IMR-90 (cell line): ENCODE measurements around the gene ADARB2. TPM values are rescaled to one million over a fixed set of nuclear protein-coding genes. Genes with fewer than 3 reads are reported as not detected.
"Not testable (repeated sequence)": the region's sequence is repeated elsewhere in the genome, so short reads cannot be mapped to it uniquely, and the experiment has no call there.

Experiments used
- ATAC-seq: fragments of 200-7000 bp; cut with Tn5 transposase; 2 replicates; pipeline ENCODE4 v1.9.1; 2020; ENCODE audit warnings: low read depth, mild to moderate bottlenecking, moderate library complexity
- BruUV-seq: library from RNA; stranded (reverse); fragments of 400-500 nt; replicated peaks from 2 replicates; lab custom pipeline; 2021; lab: Mats Ljungman, UMichigan
- CTCF ChIA-PET: fragments of 300-600 bp; formaldehyde crosslinking; extraction: SDS; loops from one replicate; lab custom pipeline; 2021; ENCODE audit warnings: antibody characterized with exemption; lab: Yijun Ruan, JAX
- POLR2A ChIA-PET: fragments of 300-600 bp; sonication (Branson Sonifier 250); formaldehyde crosslinking; loops from one replicate; lab custom pipeline; 2022; ENCODE audit warnings: antibody characterized with exemption; ENCODE audit not compliant: unreplicated experiment; lab: Charles Lee
- DNase-seq: peaks from one replicate; pipeline ENCODE4 v3.0.0; 2013
- H2AFZ ChIP-seq: replicated peaks from 2 replicates; pipeline ENCODE3; 2013; ENCODE audit warnings: low read length, mild to moderate bottlenecking; ENCODE audit not compliant: poor library complexity
- H2AK5ac ChIP-seq: 2 replicates; pipeline ENCODE4 v1.6.1; 2013; ENCODE audit warnings: low read depth, low read length, inconsistent platforms
- H2AK9ac ChIP-seq: replicated peaks from 2 replicates; pipeline ENCODE3; 2013; ENCODE audit warnings: mild to moderate bottlenecking, low read depth, low read length, moderate library complexity; ENCODE audit not compliant: poor library complexity
- H2BK120ac ChIP-seq: 2 replicates; pipeline ENCODE4 v1.6.1; 2013; ENCODE audit warnings: low read depth, low read length, inconsistent platforms
- H2BK15ac ChIP-seq: 3 replicates; pipeline ENCODE4 v1.6.1; 2013; ENCODE audit warnings: low read depth, low read length, inconsistent platforms
- H2BK20ac ChIP-seq: 2 replicates; pipeline ENCODE4 v1.6.1; 2013; ENCODE audit warnings: low read depth, mild to moderate bottlenecking, inconsistent platforms, low read length, moderate library complexity
- H2BK5ac ChIP-seq: 2 replicates; pipeline ENCODE4 v1.6.1; 2013; ENCODE audit warnings: mild to moderate bottlenecking, low read depth, low read length, inconsistent platforms; ENCODE audit not compliant: poor library complexity, severe bottlenecking
- H3K14ac ChIP-seq: replicated peaks from 2 replicates; pipeline ENCODE4 v1.6.1; 2013; ENCODE audit warnings: low read depth, low read length, inconsistent platforms
- H3K18ac ChIP-seq: 2 replicates; pipeline ENCODE4 v1.6.1; 2013; ENCODE audit warnings: low read depth, low read length, control low read depth
- H3K23ac ChIP-seq: 2 replicates; pipeline ENCODE4 v1.6.1; 2013; ENCODE audit warnings: low read depth, low read length, inconsistent platforms
- H3K27ac ChIP-seq: 2 replicates; pipeline ENCODE4 v1.5.1; 2013; ENCODE audit warnings: mild to moderate bottlenecking, control low read depth, low read length; ENCODE audit not compliant: insufficient read depth
- H3K27me3 ChIP-seq: 2 replicates; pipeline ENCODE4 v1.6.1; 2013; ENCODE audit warnings: low read length; ENCODE audit not compliant: control insufficient read depth, insufficient read depth
- H3K36me3 ChIP-seq: 2 replicates; pipeline ENCODE4 v1.6.1; 2013; ENCODE audit warnings: low read length, mixed read lengths; ENCODE audit not compliant: control insufficient read depth, insufficient read depth
- H3K4ac ChIP-seq: 2 replicates; pipeline ENCODE4 v1.6.1; 2013; ENCODE audit warnings: low read depth, low read length, inconsistent platforms
- H3K4me1 ChIP-seq: 2 replicates; pipeline ENCODE4 v1.6.1; 2013; ENCODE audit warnings: low read length, mixed read lengths; ENCODE audit not compliant: control insufficient read depth, insufficient read depth
- H3K4me2 ChIP-seq: 2 replicates; pipeline ENCODE4 v1.6.1; 2013; ENCODE audit warnings: low read depth, mild to moderate bottlenecking, control low read depth, low read length, moderate library complexity
- H3K4me3 ChIP-seq: 2 replicates; pipeline ENCODE4 v1.5.1; 2013; ENCODE audit warnings: low read depth, mild to moderate bottlenecking, control low read depth, low read length, moderate library complexity; ENCODE audit not compliant: insufficient read depth
- H3K56ac ChIP-seq: 2 replicates; pipeline ENCODE4 v1.6.1; 2013; ENCODE audit warnings: low read length, inconsistent platforms; ENCODE audit not compliant: insufficient read depth; ENCODE audit errors: extremely low read depth
- H3K79me1 ChIP-seq, 2 experiments: 2 replicates each; pipeline ENCODE4 v1.6.1; 2013; ENCODE audit warnings: low read length in 2 of 2, inconsistent platforms in 1 of 2, low read depth in 1 of 2
- H3K9ac ChIP-seq: 2 replicates; pipeline ENCODE4 v1.6.1; 2013; ENCODE audit warnings: low read depth, low read length, control low read depth
- H3K9me1 ChIP-seq: 2 replicates; pipeline ENCODE4 v1.6.1; 2013; ENCODE audit warnings: low read length, inconsistent platforms; ENCODE audit not compliant: insufficient read depth
- H3K9me3 ChIP-seq: 2 replicates; pipeline ENCODE4 v1.6.1; 2013; ENCODE audit warnings: low read length; ENCODE audit not compliant: control insufficient read depth, insufficient read depth
- H4K20me1 ChIP-seq: 2 replicates; pipeline ENCODE4 v1.6.1; 2013; ENCODE audit warnings: low read length, inconsistent platforms; ENCODE audit not compliant: insufficient read depth
- H4K5ac ChIP-seq: 2 replicates; pipeline ENCODE4 v1.6.1; 2013; ENCODE audit warnings: mild to moderate bottlenecking, low read depth, low read length, control low read depth
- H4K8ac ChIP-seq, 2 experiments: 2 replicates each; pipeline ENCODE4 v1.6.1; 2013; ENCODE audit warnings: low read depth in 2 of 2, low read length in 2 of 2, control low read depth in 1 of 2, inconsistent platforms in 1 of 2
- H4K91ac ChIP-seq: 2 replicates; pipeline ENCODE4 v1.6.1; 2013; ENCODE audit warnings: low read depth, low read length, inconsistent platforms; ENCODE audit not compliant: insufficient read depth
- MAFK ChIP-seq: IDR thresholded peaks from 2 replicates; pipeline ENCODE4 v1.6.1; 2012; ENCODE audit warnings: low read depth, low read length, improper control_type of control experiment
- WGBS, 2 experiments: methylation state at CpG; one replicate each; pipeline versions ENCODE4 v1.1.5 to v1.1.7; 2013; ENCODE audit warnings: missing lambda C conversion rate in 2 of 2; ENCODE audit not compliant: insufficient read length in 1 of 2; ENCODE audit errors: extremely low coverage in 2 of 2; 5-methylcytosine and 5-hydroxymethylcytosine counted together
- dilution Hi-C: fragments of 300-500 bp; cut with HindIII; formaldehyde crosslinking; loops from one replicate; pipeline ENCODE4 v1.14.3; 2018; ENCODE audit warnings: low sequenced_read_pairs; ENCODE audit not compliant: unreplicated experiment
- in situ Hi-C: fragments of 300-500 bp; cut with MboI; formaldehyde crosslinking; loops from 3 replicates; pipeline ENCODE4 v1.14.3; 2019; ENCODE audit warnings: low sequenced_read_pairs, inconsistent platforms, mixed read lengths
- intact Hi-C: fragments of 100-400 bp; cut with micrococcal nuclease; formaldehyde crosslinking; loops from 2 replicates; pipeline ENCODE4 v1.10.0; 2022
- polyA plus RNA-seq, 3 experiments: library from polyadenylated mRNA; depleted of rRNA; stranded (reverse); fragments of >200 nt; gene quantifications; 2 replicates each; pipeline ENCODE4 v1.2.3, GENCODE V29; 2012; ENCODE audit warnings: low replicate concordance in 1 of 3
- total RNA-seq: library from RNA; depleted of rRNA; stranded (reverse); fragments of >200 nt; gene quantifications from 2 replicates; pipeline ENCODE4 v1.2.3, GENCODE V29; 2012

The ADARB2 gene
- total and polyA plus RNA-seq, 2 of the 4 experiments (the other 2 are of a cell fraction), result not detected

DNA sequence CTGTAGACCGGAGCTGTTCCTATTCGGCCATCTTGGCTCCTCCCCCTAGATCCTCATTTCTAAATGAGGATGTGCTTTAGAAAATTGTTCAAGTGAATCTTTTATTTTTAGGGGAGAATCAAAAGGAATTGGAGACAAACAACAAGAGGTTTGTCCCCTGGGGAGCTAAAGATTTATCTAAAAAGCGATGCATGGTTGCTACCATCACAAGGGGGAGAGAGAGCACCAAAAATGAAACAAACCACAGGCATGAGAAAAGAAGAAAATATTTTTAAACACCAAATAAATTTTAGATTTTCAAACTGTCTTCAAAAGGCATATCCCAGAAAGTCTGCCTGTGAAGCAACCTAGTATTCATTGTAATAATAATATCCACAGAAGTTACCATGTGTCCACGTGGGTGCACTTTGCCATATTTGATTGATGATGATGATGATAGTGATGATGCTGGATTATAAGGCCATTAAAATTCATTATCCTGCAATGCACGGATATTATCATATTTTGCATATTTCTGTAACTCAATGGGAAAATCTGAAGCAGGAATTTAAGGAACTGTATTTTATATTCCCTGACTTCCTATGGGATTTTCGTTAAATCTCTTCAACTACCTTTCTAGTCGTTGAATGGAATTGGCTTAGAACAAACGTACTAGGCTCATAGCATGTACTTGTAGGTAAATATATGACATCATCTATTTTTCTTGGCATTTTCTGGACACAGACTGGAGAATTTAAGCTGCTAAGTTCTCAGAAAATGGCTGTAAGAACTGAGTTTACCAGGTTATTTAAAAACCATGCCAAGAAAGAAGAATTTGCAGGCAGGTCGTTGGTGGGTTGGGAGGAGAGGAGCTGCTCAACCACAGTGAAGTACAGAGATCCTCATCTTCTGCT lies 509.6 kb downstream of the ADARB2 start (continued):
- no peak for TF ChIP-seq MAFK

DNA sequence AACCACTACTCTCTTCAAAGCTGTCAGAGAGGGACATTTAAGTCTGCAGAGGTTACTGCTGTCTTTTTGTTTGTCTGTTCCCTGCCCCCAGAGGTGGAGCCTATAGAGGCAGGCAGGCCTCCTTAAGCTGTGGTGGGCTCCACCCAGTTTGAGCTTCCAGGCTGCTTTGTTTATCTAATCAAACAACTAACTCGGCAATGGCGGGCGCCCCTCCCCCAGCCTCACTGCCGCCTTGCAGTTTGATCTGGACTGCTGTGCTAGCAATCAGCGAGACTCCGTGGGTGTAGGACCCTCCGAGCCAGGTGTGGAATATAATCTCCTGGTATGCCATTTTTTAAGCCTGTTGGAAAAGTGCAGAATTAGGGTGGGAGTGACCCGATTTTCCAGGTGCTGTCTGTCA lies 510.4 kb downstream of the ADARB2 start:
- H2AK5ac ChIP-seq, H3K14ac ChIP-seq, H3K36me3 ChIP-seq, H2AK9ac ChIP-seq, H2AFZ ChIP-seq, POLR2A ChIA-PET, H2BK5ac ChIP-seq, H2BK120ac ChIP-seq, H2BK20ac ChIP-seq, H4K5ac ChIP-seq, H4K8ac ChIP-seq, H4K91ac ChIP-seq, H3K4me3 ChIP-seq, in situ Hi-C loops, H3K79me1 ChIP-seq, DNase-seq, ATAC-seq, intact Hi-C loops, H3K4ac ChIP-seq, H3K56ac ChIP-seq, dilution Hi-C loops, BruUV-seq, H3K27me3 ChIP-seq, H4K20me1 ChIP-seq, H3K23ac ChIP-seq, H3K18ac ChIP-seq, H3K27ac ChIP-seq, H3K4me2 ChIP-seq, H3K9ac ChIP-seq, H2BK15ac ChIP-seq, H3K9me1 ChIP-seq, CTCF ChIA-PET, H3K4me1 ChIP-seq: not testable (repeated sequence)
- no CpG with 5 or more reads among the region's 8 CpGs for WGBS, 2 experiments
- H3K9me3 ChIP-seq, result peaks cover 17% of the 10 kb centered on the region

DNA sequence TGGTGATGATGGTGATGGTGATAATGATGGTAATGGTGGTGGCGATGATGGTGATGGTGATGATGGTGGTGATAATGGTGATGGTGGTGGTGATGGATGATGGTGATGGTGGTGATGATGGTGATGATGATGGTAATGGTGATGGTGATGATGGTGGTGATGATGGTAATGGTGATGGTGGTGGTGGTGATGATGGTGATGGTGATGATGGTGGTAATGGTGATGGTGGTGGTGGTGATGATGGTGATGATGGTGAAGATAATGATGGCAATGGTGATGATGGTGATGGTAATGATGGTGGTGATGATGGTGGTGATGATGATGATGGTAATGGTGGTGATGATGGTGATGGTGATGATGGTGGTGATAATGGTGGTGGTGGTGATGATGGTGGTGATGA lies 517.5 kb downstream of the ADARB2 start:
- H3K23ac ChIP-seq, H4K8ac ChIP-seq, H2BK120ac ChIP-seq, H3K9ac ChIP-seq, H4K20me1 ChIP-seq, H3K14ac ChIP-seq, H3K4ac ChIP-seq, BruUV-seq, H3K56ac ChIP-seq, H2BK15ac ChIP-seq, H2AFZ ChIP-seq, DNase-seq, H4K91ac ChIP-seq, intact Hi-C loops, H3K4me3 ChIP-seq, H2AK5ac ChIP-seq, H3K79me1 ChIP-seq, POLR2A ChIA-PET, H3K9me1 ChIP-seq, H2AK9ac ChIP-seq, in situ Hi-C loops, dilution Hi-C loops, H3K27me3 ChIP-seq, H3K36me3 ChIP-seq, ATAC-seq, H2BK20ac ChIP-seq, H3K4me1 ChIP-seq, CTCF ChIA-PET, H3K4me2 ChIP-seq, H3K27ac ChIP-seq, H4K5ac ChIP-seq, H3K18ac ChIP-seq: not testable (repeated sequence)
- WGBS, 2 experiments, result 0% methylated on average over 1 of the region's 1 CpG; no CpG with 5 or more reads in 1 of the 2 experiments
- Histone ChIP-seq H3K9me3 (peaks cover 27% of the 10 kb centered on the region), H2BK5ac (peak overlapping the region; percentile 70)
